Tibial nerve (tissue), 4 donors: ENCODE measurements around the gene GLUD1. TPM values are rescaled to one million over a fixed set of nuclear protein-coding genes. Genes with fewer than 3 reads are reported as not detected.
A peak's percentile ranks its signal among the peaks of the same experiment; 100 is the strongest.
"Not testable (repeated sequence)": the region's sequence is repeated elsewhere in the genome, so short reads cannot be mapped to it uniquely, and the experiment has no call there.

ENCODE experiments used
- DNase-seq, 2 donors: peaks; one replicate each; pipeline ENCODE4 v3.0.0-alpha.2; 2019; ENCODE audit warnings: low spot score in 2 of 2
- H3K27ac ChIP-seq, 4 donors: fragments of 200-600 bp; sonication (generic) in 3 of 4; one replicate each; pipeline ENCODE4 v1.5.1; 2017 to 2019; ENCODE audit warnings: mild to moderate bottlenecking in 1 of 4
- H3K27me3 ChIP-seq, 2 donors: fragments of 200-600 bp; sonication (generic) in 1 of 2; one replicate each; pipeline versions ENCODE4 v1.5.1 to v1.6.0; 2017 to 2019
- H3K36me3 ChIP-seq, 3 donors: fragments of 200-600 bp; sonication (generic); one replicate each; pipeline ENCODE4 v1.5.1; 2018 to 2019
- H3K4me1 ChIP-seq, 4 donors: fragments of 200-600 bp; sonication (generic) in 3 of 4; one replicate each; pipeline ENCODE4 v1.5.1; 2017 to 2019
- H3K4me3 ChIP-seq, 4 donors: fragments of 200-600 bp; sonication (generic) in 3 of 4; one replicate each; pipeline ENCODE4 v1.5.1; 2017 to 2019; ENCODE audit warnings: mild to moderate bottlenecking in 1 of 4, moderate library complexity in 1 of 4
- H3K9me3 ChIP-seq, 4 donors: fragments of 200-600 bp; sonication (generic) in 3 of 4; one replicate each; pipeline ENCODE4 v1.5.1; 2017 to 2019
- CTCF ChIP-seq, 5 experiments: fragments of 200-600 bp in 3 of 5; fragments of 450-650 bp in 2 of 5; sonication (generic) in 3 of 5; IDR thresholded peaks; one replicate each; pipeline ENCODE4 v1.5.1; 2016 to 2019; ENCODE audit warnings: antibody characterized with exemption in 5 of 5, mild to moderate bottlenecking in 3 of 5, moderate library complexity in 2 of 5
- EP300 ChIP-seq, 2 donors: sonication (generic); formaldehyde crosslinking; IDR thresholded peaks; one replicate each; pipeline ENCODE4 v1.6.1; 2017; ENCODE audit warnings: antibody characterized with exemption in 2 of 2, mild to moderate bottlenecking in 1 of 2
- POLR2A ChIP-seq, 2 donors: fragments of 450-650 bp; IDR thresholded peaks; one replicate each; pipeline ENCODE4 v1.6.1; 2017; ENCODE audit warnings: antibody characterized with exemption in 2 of 2, mild to moderate bottlenecking in 2 of 2, moderate library complexity in 2 of 2
- WGBS, 2 donors: methylation state at CpG; one replicate each; pipeline ENCODE4 v1.1.5; 2018; 5-methylcytosine and 5-hydroxymethylcytosine counted together
- total RNA-seq, 4 donors: library from RNA; depleted of rRNA; stranded (reverse); fragments of >200 nt; gene quantifications; one replicate each; pipeline ENCODE4 v1.1.0, GENCODE V29; 2016

Gene GLUD1
- total RNA-seq, 4 donors from 2014 or later: 204 to 241 (median 223) TPM

GRCh38 chr10:87083576-87084290 is 10.9 kb downstream of the GLUD1 start:
- TF ChIP-seq EP300 (IDR thresholded peaks at IDR 0.05): peak in 1 of 2 donors; percentile 27
- not testable (repeated sequence) for H3K9me3 ChIP-seq, DNase-seq, H3K27me3 ChIP-seq, H3K4me3 ChIP-seq, H3K36me3 ChIP-seq
- Histone ChIP-seq H3K27ac (peak overlapping the region in 3 of 4 donors; percentile 62 to 85 (median 82)), H3K4me1 (peaks cover 0 to 58% (median 23%) of the 10 kb centered on the region in 4 donors)
- 34 to 37% methylated on average over 5 of the region's 5 CpGs for WGBS, 2 donors

GRCh38 chr10:87082219-87082618 is 12.4 kb downstream of the GLUD1 start:
- H3K27ac ChIP-seq: peak overlapping the region; percentile 13 to 85 (median 72)
- not testable (repeated sequence) for H3K27me3 ChIP-seq, H3K36me3 ChIP-seq, H3K9me3 ChIP-seq, DNase-seq, H3K4me3 ChIP-seq
- peaks cover 0 to 43% (median 22%) of the 10 kb centered on the region in 4 donors for H3K4me1 ChIP-seq
- 31 to 38% methylated on average over 1 of the region's 1 CpG for WGBS, 2 donors

GRCh38 chr10:87081574-87081973 is 13.1 kb downstream of the GLUD1 start:
- H3K27ac ChIP-seq: peak overlapping the region; percentile 13 to 85 (median 72)
- H3K4me3 ChIP-seq, H3K9me3 ChIP-seq, H3K36me3 ChIP-seq, H3K27me3 ChIP-seq, DNase-seq: not testable (repeated sequence)
- H3K4me1 ChIP-seq: peaks cover 0 to 39% (median 21%) of the 10 kb centered on the region in 4 donors
- WGBS, 2 donors: 18 to 56% methylated on average over 2 to 3 of the region's 3 CpGs

- not testable (repeated sequence) for H3K9me3 ChIP-seq, H3K4me3 ChIP-seq, H3K27me3 ChIP-seq, DNase-seq, H3K36me3 ChIP-seq
- Histone ChIP-seq H3K4me1 (peaks cover 0 to 39% (median 21%) of the 10 kb centered on the region in 4 donors), H3K27ac (peak overlapping the region in 2 of 4 donors; percentile 82 to 84)
- no CpG with 5 or more reads among the region's 31 CpGs for WGBS, 2 donors
Observed at GRCh38 chr10:87080621-87081020, 14.0 kb downstream of the GLUD1 start.

- H3K27ac ChIP-seq: no peak overlapping the region
- TF ChIP-seq EP300 (IDR thresholded peaks at IDR 0.05) (no peak), CTCF (IDR thresholded peaks at IDR 0.05) (no peak), POLR2A (IDR thresholded peaks at IDR 0.05) (no peak)
- peaks cover 0 to 32% (median 14%) of the 10 kb centered on the region in 4 donors for H3K4me1 ChIP-seq
- H3K9me3 ChIP-seq: no peaks in the 10 kb centered on the region
- no peak for DNase-seq
- WGBS, 2 donors: 73 to 75% methylated on average over 11 of the region's 11 CpGs
- no peak overlapping the region for H3K4me3 ChIP-seq
- H3K36me3 ChIP-seq: peaks cover 0 to 10% (median 2%) of the 10 kb centered on the region in 3 donors
- no peaks in the 10 kb centered on the region for H3K27me3 ChIP-seq
Observed at GRCh38 chr10:87079106-87079836, 15.4 kb downstream of the GLUD1 start.

- H3K27ac ChIP-seq, H3K9me3 ChIP-seq, H3K4me3 ChIP-seq, H3K27me3 ChIP-seq, DNase-seq, H3K4me1 ChIP-seq: not testable (repeated sequence)
- peaks cover 0 to 37% (median 4%) of the 10 kb centered on the region in 3 donors for H3K36me3 ChIP-seq
- 69 to 79% methylated on average over 2 of the region's 2 CpGs for WGBS, 2 donors
Observed at GRCh38 chr10:87076421-87076820, 18.2 kb downstream of the GLUD1 start.

GRCh38 chr10:87072449-87072848 is 22.2 kb downstream of the GLUD1 start:
- no peak for DNase-seq
- Histone ChIP-seq H3K27ac (no peak overlapping the region), H3K27me3 (no peaks in the 10 kb centered on the region), H3K9me3 (no peaks in the 10 kb centered on the region), H3K4me1 (no peaks in the 10 kb centered on the region), H3K36me3 (peaks cover 0 to 73% (median 14%) of the 10 kb centered on the region in 3 donors), H3K4me3 (no peak overlapping the region)
- TF ChIP-seq POLR2A (IDR thresholded peaks at IDR 0.05): no peak
- TF ChIP-seq CTCF (IDR thresholded peaks at IDR 0.05): no peak
- no peak for TF ChIP-seq EP300 (IDR thresholded peaks at IDR 0.05)
- WGBS, 2 donors: 69 to 79% methylated on average over 2 of the region's 2 CpGs
